ENCODE data around the gene YIF1B. TPM values are rescaled to one million over a fixed set of nuclear protein-coding genes. Genes with fewer than 3 reads are reported as not detected.

The YIF1B gene
- total and polyA plus RNA-seq, 2 of the 4 experiments (the other 2 are of a cell fraction) = 72.2 to 165 TPM

DNA sequence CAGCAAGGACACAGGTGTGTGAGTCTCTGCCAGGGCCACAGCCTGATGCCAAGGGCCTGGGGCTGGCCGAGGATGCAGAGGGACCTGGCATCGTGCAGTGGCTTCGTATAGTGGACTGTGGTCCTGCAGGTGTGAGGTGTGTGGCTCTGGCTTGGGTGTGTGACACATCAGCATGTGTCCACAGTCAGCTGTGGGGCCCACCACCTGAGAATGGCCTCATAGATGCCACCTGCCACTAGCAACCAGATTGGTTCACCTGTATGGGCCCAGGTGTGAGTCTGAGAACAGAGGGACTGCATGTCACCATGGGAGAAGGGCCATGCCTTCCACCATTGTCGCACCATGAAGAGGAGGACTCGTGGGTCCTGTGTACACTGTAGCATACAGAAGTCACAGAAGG lies 62.0 kb downstream of the YIF1B start:
- CTCF ChIA-PET = interaction anchor here (0.6 kb wide), 1 partner anchor 119 kb away, joined by 4 read pairs; no protein-coding TSS in a partner anchor
- BruUV-seq (replicated peaks) = no TSS peak

More for the DNA sequence above, 62.0 kb downstream of the YIF1B start:
- no peak overlapping the region for H3K18ac ChIP-seq (ENCODE audit: low read depth, low read length)
- H2BK5ac ChIP-seq (ENCODE audit: low read depth, low read length, poor library complexity, severe bottlenecking) = no peak overlapping the region
- H4K8ac ChIP-seq (ENCODE audit: low read depth in 2 of 2, low read length in 2 of 2) = peak overlapping the region; percentile 83 to 98; a peak in 3 of 4 replicates
- dilution Hi-C loops (cut with HindIII; ENCODE audit: low sequenced_read_pairs, unreplicated experiment) = no loop called here
- 0 out of 2 replicates have a peak overlapping the region, but pooled peaks have one; percentile 14 for H3K14ac ChIP-seq (replicated peaks; ENCODE audit: low read depth, low read length)
- no peak for ATAC-seq (ENCODE audit: low read depth)
- 0 out of 2 replicates have a peak overlapping the region, but pooled peaks have one; percentile 35 for H2BK20ac ChIP-seq (ENCODE audit: low read depth, low read length)
- WGBS, 2 experiments (ENCODE audit: extremely low coverage in 2 of 2, insufficient read length in 1 of 2) = 90% methylated on average over 2 of the region's 5 CpGs; no CpG with 5 or more reads in 1 of the 2 experiments
- no peak overlapping the region for H4K5ac ChIP-seq (ENCODE audit: low read depth, low read length)
- no peaks in the 10 kb centered on the region; the same call in 1 of the 2 replicates for H3K27me3 ChIP-seq (ENCODE audit: control insufficient read depth, insufficient read depth, low read length)
- in situ Hi-C loops (cut with MboI; ENCODE audit: low sequenced_read_pairs) = no loop called here
- peak overlapping the region; percentile 32; the same call in 1 of the 2 replicates for H4K91ac ChIP-seq (ENCODE audit: insufficient read depth, low read depth, low read length)
- no peaks in the 10 kb centered on the region for H3K36me3 ChIP-seq (ENCODE audit: control insufficient read depth, insufficient read depth, low read length)
- intact Hi-C loops (cut with micrococcal nuclease) = no loop called here
- no peaks in the 10 kb centered on the region for H3K79me1 ChIP-seq (ENCODE audit: low read depth in 1 of 2, low read length in 2 of 2)
- no peak overlapping the region for H3K23ac ChIP-seq (ENCODE audit: low read depth, low read length)
- H2AK5ac ChIP-seq (ENCODE audit: low read depth, low read length) = peak overlapping the region; percentile 76
- peak overlapping the region; percentile 55; the same call in 1 of the 2 replicates for H3K4ac ChIP-seq (ENCODE audit: low read depth, low read length)
- H3K4me3 ChIP-seq (ENCODE audit: insufficient read depth, low read depth, low read length) = no peak overlapping the region
- peak overlapping the region; percentile 52; the same call in 1 of the 2 replicates for H2BK120ac ChIP-seq (ENCODE audit: low read depth, low read length)
- no peak overlapping the region for H3K4me2 ChIP-seq (ENCODE audit: low read depth, low read length)
- peak overlapping the region; percentile 71; the same call in 1 of the 3 replicates for H2BK15ac ChIP-seq (ENCODE audit: low read depth, low read length)
- no peaks in the 10 kb centered on the region for H4K20me1 ChIP-seq (ENCODE audit: insufficient read depth, low read length)
- no peak overlapping the region for H3K27ac ChIP-seq (ENCODE audit: insufficient read depth, low read length)
- H2AFZ ChIP-seq (replicated peaks; ENCODE audit: low read length, poor library complexity) = peak overlapping the region; percentile 27
- peak overlapping the region; percentile 11 for H2AK9ac ChIP-seq (replicated peaks; ENCODE audit: low read depth, low read length, poor library complexity)
- H3K9me3 ChIP-seq (ENCODE audit: control insufficient read depth, insufficient read depth, low read length) = no peaks in the 10 kb centered on the region
- TF ChIP-seq SMC3 (IDR thresholded peaks at IDR 0.05; ENCODE audit: low read depth, low read length) = no peak
- no peak for TF ChIP-seq NFE2L2 (IDR thresholded peaks at IDR 0.05; ENCODE audit: low read depth, low read length)
- TF ChIP-seq BHLHE40 (IDR thresholded peaks at IDR 0.05; ENCODE audit: low read depth, low read length) = no peak
- TF ChIP-seq MXI1 (IDR thresholded peaks at IDR 0.05; ENCODE audit: borderline replicate concordance, low read depth, low read length) = no peak
- no peak overlapping the region for H3K56ac ChIP-seq (ENCODE audit: extremely low read depth, insufficient read depth, low read length)
- H3K4me1 ChIP-seq (ENCODE audit: control insufficient read depth, insufficient read depth, low read length) = peaks cover 31% of the 10 kb centered on the region
- no peak for DNase-seq
- POLR2A ChIA-PET (ENCODE audit: unreplicated experiment) = no interaction called here
- H3K9me1 ChIP-seq (ENCODE audit: insufficient read depth, low read length) = peaks cover 3% of the 10 kb centered on the region; the same call in 1 of the 2 replicates
- no peak overlapping the region for H3K9ac ChIP-seq (ENCODE audit: low read depth, low read length)

Small RNA genes lying within 50 kb of the gene (microRNA-seq; reads per million reads assigned to microRNA genes)
- gene RF00019 (ENCODE audit: insufficient read depth, insufficient read length) = not detected

Small RNA genes lying within 50 kb of the gene (small RNA-seq; reads per million reads assigned to genes)
- 0 reads per million in 5 experiments for gene RF00019

Other genes with a start within 250 kb of the YIF1B start
- gene DPF1, start 91.7 kb downstream of the YIF1B start, total RNA-seq (2012; rRNA removed) = 3.2 and 4.2 TPM in 2 replicates
- 5.5 and 6.3 TPM in 2 replicates for gene DPF1, start 91.7 kb downstream of the YIF1B start, polyA plus RNA-seq (2012; rRNA removed)
- gene PPP1R14A, start 59.6 kb downstream of the YIF1B start, total RNA-seq (2012; rRNA removed) = not detected in 2 replicates
- 0.84 and 2.0 TPM in 2 replicates for gene PPP1R14A, start 59.6 kb downstream of the YIF1B start, polyA plus RNA-seq (2012; rRNA removed)
- 0.28 and 0.54 TPM in 2 replicates for gene SPINT2, start 51.4 kb downstream of the YIF1B start, total RNA-seq (2012; rRNA removed)
- 1.2 and 2.2 TPM in 2 replicates for gene SPINT2, start 51.4 kb downstream of the YIF1B start, polyA plus RNA-seq (2012; rRNA removed)
- gene C19orf33, start 11.7 kb downstream of the YIF1B start, total RNA-seq (2012; rRNA removed) = 1.4 TPM in 1 of 2 replicates, not detected in the other
- 0.80 and 0.96 TPM in 2 replicates for gene C19orf33, start 11.7 kb downstream of the YIF1B start, polyA plus RNA-seq (2012; rRNA removed)
- gene KCNK6, start 3.9 kb upstream of the YIF1B start, total RNA-seq (2012; rRNA removed) = 2.7 and 2.8 TPM in 2 replicates
- gene KCNK6, start 3.9 kb upstream of the YIF1B start, polyA plus RNA-seq (2012; rRNA removed) = 3.9 and 4.5 TPM in 2 replicates
- gene CATSPERG, start 19.9 kb upstream of the YIF1B start, total RNA-seq (2012; rRNA removed) = 0.18 TPM in 1 of 2 replicates, not detected in the other
- 0.16 and 0.34 TPM in 2 replicates for gene CATSPERG, start 19.9 kb upstream of the YIF1B start, polyA plus RNA-seq (2012; rRNA removed)
- gene PSMD8, start 58.6 kb upstream of the YIF1B start, total RNA-seq (2012; rRNA removed) = 502 and 644 TPM in 2 replicates
- gene PSMD8, start 58.6 kb upstream of the YIF1B start, polyA plus RNA-seq (2012; rRNA removed) = 475 and 538 TPM in 2 replicates
- gene GGN, start 72.1 kb upstream of the YIF1B start, total RNA-seq (2012; rRNA removed) = under 0.01 TPM in 1 of 2 replicates, not detected in the other
- gene GGN, start 72.1 kb upstream of the YIF1B start, polyA plus RNA-seq (2012; rRNA removed) = 0.65 and 0.99 TPM in 2 replicates
- gene SPRED3, start 72.8 kb upstream of the YIF1B start, total RNA-seq (2012; rRNA removed) = 0.56 and 0.90 TPM in 2 replicates
- gene SPRED3, start 72.8 kb upstream of the YIF1B start, polyA plus RNA-seq (2012; rRNA removed) = 6.3 and 7.9 TPM in 2 replicates
- gene FAM98C, start 87.1 kb upstream of the YIF1B start, total RNA-seq (2012; rRNA removed) = 3.6 and 4.2 TPM in 2 replicates
- gene FAM98C, start 87.1 kb upstream of the YIF1B start, polyA plus RNA-seq (2012; rRNA removed) = 17.9 and 20.8 TPM in 2 replicates
- gene RASGRP4, start 110.3 kb upstream of the YIF1B start, total RNA-seq (2012; rRNA removed) = not detected in 2 replicates
- gene RASGRP4, start 110.3 kb upstream of the YIF1B start, polyA plus RNA-seq (2012; rRNA removed) = not detected in 2 replicates
- under 0.01 TPM in 1 of 2 replicates, not detected in the other for gene RYR1, start 117.7 kb upstream of the YIF1B start, total RNA-seq (2012; rRNA removed)
- 0.03 TPM in 1 of 2 replicates, not detected in the other for gene RYR1, start 117.7 kb upstream of the YIF1B start, polyA plus RNA-seq (2012; rRNA removed)